OCI-LY7 (cell line): ENCODE measurements around the gene GSDME. TPM values are rescaled to one million over a fixed set of nuclear protein-coding genes. Genes with fewer than 3 reads are reported as not detected.

Source experiments
- BruUV-seq: library from RNA; stranded (reverse); fragments of 400-500 nt; replicated peaks from 2 replicates; lab custom pipeline; 2021; lab: Mats Ljungman, UMichigan
- CTCF ChIA-PET: fragments of 300-600 bp; sonication (Branson Sonifier 250); formaldehyde crosslinking; loops from one replicate; lab custom pipeline; 2022; ENCODE audit warnings: antibody characterized with exemption; ENCODE audit not compliant: unreplicated experiment; lab: Charles Lee
- POLR2A ChIA-PET: fragments of 300-600 bp; sonication (Branson Sonifier 250); formaldehyde crosslinking; loops from one replicate; lab custom pipeline; 2022; ENCODE audit warnings: antibody characterized with exemption; lab: Charles Lee
- DNase-seq: peaks from one replicate; pipeline ENCODE4 v3.0.0-alpha.2; 2015; ENCODE audit warnings: low spot score
- H2AFZ ChIP-seq: fragments of 200-600 bp; sonication (generic), shearing (Covaris generic); 2 replicates; pipeline ENCODE4 v1.6.1; 2014; ENCODE audit warnings: mild to moderate bottlenecking, antibody characterized with exemption, low read length, moderate library complexity
- H3K27ac ChIP-seq: fragments of 200-600 bp; sonication (generic); 2 replicates; pipeline ENCODE4 v1.5.1; 2014; ENCODE audit warnings: mixed run types, low read depth, mild to moderate bottlenecking, moderate library complexity, low read length, inconsistent platforms; ENCODE audit not compliant: poor library complexity, severe bottlenecking
- H3K36me3 ChIP-seq: fragments of 200-600 bp; sonication (generic); 2 replicates; pipeline ENCODE4 v1.6.1; 2014; ENCODE audit warnings: mild to moderate bottlenecking, antibody characterized with exemption, low read length, moderate library complexity, mixed read lengths; ENCODE audit not compliant: insufficient read depth
- H3K4me1 ChIP-seq: fragments of 200-600 bp; sonication (generic); 2 replicates; pipeline ENCODE4 v1.5.1; 2014; ENCODE audit warnings: mild to moderate bottlenecking, low read length; ENCODE audit not compliant: insufficient read depth, poor library complexity, severe bottlenecking
- H3K4me2 ChIP-seq: fragments of 200-600 bp; sonication (generic); 2 replicates; pipeline ENCODE4 v1.6.1; 2014; ENCODE audit warnings: mild to moderate bottlenecking, low read length
- H3K4me3 ChIP-seq: fragments of 200-600 bp; sonication (generic); 2 replicates; pipeline ENCODE4 v1.5.1; 2014; ENCODE audit warnings: mild to moderate bottlenecking, low read depth, low read length; ENCODE audit not compliant: poor library complexity, severe bottlenecking
- H3K79me2 ChIP-seq: fragments of 200-600 bp; sonication (generic); 2 replicates; pipeline ENCODE4 v1.6.1; 2016; ENCODE audit warnings: low read depth, mild to moderate bottlenecking, low read length, moderate library complexity, mixed read lengths; ENCODE audit not compliant: insufficient read depth
- H3K9me2 ChIP-seq: fragments of 200-600 bp; sonication (generic); 2 replicates; pipeline ENCODE4 v1.6.1; 2016; ENCODE audit warnings: mild to moderate bottlenecking, low read length, mixed read lengths; ENCODE audit not compliant: insufficient read depth
- H3K9me3 ChIP-seq: fragments of 200-600 bp; sonication (generic); 2 replicates; pipeline ENCODE4 v1.6.1; 2014; ENCODE audit warnings: mild to moderate bottlenecking, mixed run types, low read length, mixed read lengths
- H4K20me1 ChIP-seq: fragments of 200-600 bp; sonication (generic); 2 replicates; pipeline ENCODE4 v1.6.1; 2014; ENCODE audit warnings: mild to moderate bottlenecking, antibody characterized with exemption, low read length, moderate library complexity, mixed read lengths; ENCODE audit not compliant: insufficient read depth
- CTCF ChIP-seq: fragments of 200-600 bp; sonication (generic); conservative IDR thresholded peaks from 2 replicates; pipeline ENCODE4 v1.5.1; 2014; ENCODE audit warnings: mild to moderate bottlenecking, antibody characterized with exemption, low read length, moderate library complexity, mixed read lengths
- EZH2phosphoT487 ChIP-seq: fragments of 200-600 bp; sonication (generic); IDR thresholded peaks from 2 replicates; pipeline ENCODE4 v1.6.1; 2018; ENCODE audit warnings: low read depth, borderline replicate concordance, mild to moderate bottlenecking, mixed run types, antibody characterized with exemption, low read length, moderate library complexity, mixed read lengths
- intact Hi-C: fragments of 100-400 bp; cut with micrococcal nuclease; formaldehyde crosslinking; loops from one replicate; pipeline ENCODE4 v1.10.0; 2022; ENCODE audit not compliant: unreplicated experiment
- total RNA-seq, 2 experiments: library from RNA; depleted of rRNA in 1 of 2; stranded (reverse); fragments of >200 nt in 1 of 2; shearing (Covaris generic) in 1 of 2; gene quantifications; 2 replicates each; pipeline ENCODE4 v1.2.3, GENCODE V29; 2014 to 2022

GSDME gene
- total RNA-seq, 2 experiments from 2014 or later = 33.0 to 41.7 TPM

- peaks cover 11% of the 10 kb centered on the region for H3K4me1 ChIP-seq
- H3K9me3 ChIP-seq = no peaks in the 10 kb centered on the region
- intact Hi-C loops = no loop called here
- POLR2A ChIA-PET = interaction anchor here (0.7 to 1.2 kb wide), 2 partner anchors 13 to 31 kb away, joined by 3 read pairs; no protein-coding TSS in a partner anchor
- no peak for TF ChIP-seq CTCF
- no peak for TF ChIP-seq EZH2phosphoT487
- CTCF ChIA-PET = no interaction called here
- BruUV-seq = no TSS peak
- no peak overlapping the region for H3K4me2 ChIP-seq
- no peaks in the 10 kb centered on the region for H4K20me1 ChIP-seq
- no peak overlapping the region for H3K27ac ChIP-seq
- no peaks in the 10 kb centered on the region for H3K36me3 ChIP-seq
- no peak overlapping the region for H2AFZ ChIP-seq
- DNase-seq = no peak
- no peak overlapping the region for H3K4me3 ChIP-seq
- H3K9me2 ChIP-seq = no peaks in the 10 kb centered on the region
- H3K79me2 ChIP-seq = no peaks in the 10 kb centered on the region
Observed at GRCh38 chr7:24700521-24701260, 56.6 kb downstream of the GSDME start.

GRCh38 chr7:24698531-24699266 is 58.6 kb downstream of the GSDME start:
- ChIA-PET POLR2A (interaction anchor here (1.4 to 2.1 kb wide), 3 partner anchors 8 to 16 kb away, joined by 3 to 6 read pairs (median 6); no protein-coding TSS in a partner anchor), CTCF (interaction anchor here (0.6 kb wide), 1 partner anchor 11 kb away, joined by 3 read pairs; no protein-coding TSS in a partner anchor)
- Histone ChIP-seq H4K20me1 (no peaks in the 10 kb centered on the region), H3K9me2 (no peaks in the 10 kb centered on the region), H3K79me2 (no peaks in the 10 kb centered on the region), H3K27ac (no peak overlapping the region), H3K4me3 (no peak overlapping the region), H3K36me3 (no peaks in the 10 kb centered on the region), H2AFZ (no peak overlapping the region), H3K9me3 (no peaks in the 10 kb centered on the region), H3K4me2 (no peak overlapping the region), H3K4me1 (peaks cover 11% of the 10 kb centered on the region)
- no peak for DNase-seq
- intact Hi-C loops = no loop called here
- TSS peak; percentile 55 for BruUV-seq
- TF ChIP-seq EZH2phosphoT487 (no peak), CTCF (no peak)
